Keratinocyte (primary cell): Measurements from ENCODE around the gene KLK15. TPM values are rescaled to one million over a fixed set of nuclear protein-coding genes. Genes with fewer than 3 reads are reported as not detected.

Experiments used
- DNase-seq: peaks from one replicate; pipeline ENCODE4 v3.0.0-alpha.2; 2011; ENCODE audit warnings: low read depth, missing footprints, low spot score
- FAIRE-seq: peaks from 2 replicates; lab custom pipeline; 2011; peaks lifted over from hg19 to GRCh38; lab: Jason Lieb, UNC
- H2AFZ ChIP-seq: 2 replicates; pipeline ENCODE4 v1.6.0; 2012; ENCODE audit warnings: low read length, control low read depth, inconsistent platforms; ENCODE audit not compliant: control insufficient read depth
- H3K27ac ChIP-seq: 2 replicates; pipeline ENCODE4 v1.5.1; 2011; ENCODE audit warnings: low read length; ENCODE audit not compliant: control insufficient read depth, insufficient read depth
- H3K27me3 ChIP-seq: 3 replicates; pipeline ENCODE4 v1.6.0; 2011; ENCODE audit warnings: low read length; ENCODE audit not compliant: control insufficient read depth, insufficient read depth; ENCODE audit errors: extremely low read depth
- H3K36me3 ChIP-seq, 2 experiments: 2 replicates in 1 of 2; 3 replicates in 1 of 2; pipeline ENCODE4 v1.5.1; 2011; ENCODE audit warnings: low read length in 2 of 2, mild to moderate bottlenecking in 1 of 2; ENCODE audit not compliant: control insufficient read depth in 2 of 2, insufficient read depth in 2 of 2; ENCODE audit errors: extremely low read depth in 1 of 2
- H3K4me1 ChIP-seq: 3 replicates; pipeline ENCODE4 v1.5.1; 2011; ENCODE audit warnings: low read length; ENCODE audit not compliant: control insufficient read depth, insufficient read depth; ENCODE audit errors: extremely low read depth
- H3K4me2 ChIP-seq: 3 replicates; pipeline ENCODE4 v1.6.0; 2011; ENCODE audit warnings: low read depth, low read length; ENCODE audit not compliant: control insufficient read depth, insufficient read depth; ENCODE audit errors: extremely low read depth
- H3K4me3 ChIP-seq, 3 experiments: fragments of 200-600 bp in 1 of 3; sonication (generic) in 1 of 3; 2 replicates in 2 of 3; 3 replicates in 1 of 3; pipeline ENCODE4 v1.5.1; 2011 to 2016; ENCODE audit warnings: low read length in 3 of 3, mild to moderate bottlenecking in 3 of 3, control low read depth in 2 of 3, inconsistent platforms in 1 of 3, low read depth in 1 of 3, mixed read lengths in 1 of 3, mixed run types in 1 of 3, moderate library complexity in 1 of 3; ENCODE audit not compliant: control insufficient read depth in 2 of 3, insufficient read depth in 2 of 3; ENCODE audit errors: extremely low read depth in 1 of 3
- H3K79me2 ChIP-seq: 2 replicates; pipeline ENCODE4 v1.6.0; 2012; ENCODE audit warnings: low read length; ENCODE audit not compliant: control insufficient read depth, insufficient read depth
- H3K9ac ChIP-seq: 3 replicates; pipeline ENCODE4 v1.6.0; 2011; ENCODE audit warnings: low read length; ENCODE audit not compliant: control insufficient read depth, insufficient read depth; ENCODE audit errors: extremely low read depth
- H3K9me1 ChIP-seq: 3 replicates; pipeline ENCODE4 v1.6.0; 2011; ENCODE audit warnings: low read length; ENCODE audit not compliant: control insufficient read depth, insufficient read depth; ENCODE audit errors: extremely low read depth
- H3K9me3 ChIP-seq: 2 replicates; pipeline ENCODE4 v1.5.1; 2012; ENCODE audit warnings: low read depth, low read length; ENCODE audit not compliant: control insufficient read depth
- H4K20me1 ChIP-seq: 3 replicates; pipeline ENCODE4 v1.6.0; 2011; ENCODE audit warnings: low read length; ENCODE audit not compliant: control insufficient read depth, insufficient read depth; ENCODE audit errors: extremely low read depth
- CTCF ChIP-seq, 3 experiments: IDR thresholded peaks in 1 of 3; conservative IDR thresholded peaks in 1 of 3; optimal IDR thresholded peaks in 1 of 3; 2 replicates in 2 of 3; 3 replicates in 1 of 3; pipeline versions ENCODE3 to v1.5.1; 2011; ENCODE audit warnings: low read length in 3 of 3, mild to moderate bottlenecking in 3 of 3, moderate library complexity in 2 of 3, control low read depth in 1 of 3, inconsistent platforms in 1 of 3; ENCODE audit not compliant: insufficient read depth in 2 of 3; ENCODE audit errors: extremely low read depth in 1 of 3
- EZH2 ChIP-seq: IDR thresholded peaks from one replicate; pipeline ENCODE4 v1.6.1; 2012; ENCODE audit warnings: inconsistent platforms, mild to moderate bottlenecking, low read length, moderate library complexity
- dilution Hi-C: fragments of 300-500 bp; cut with MboI; formaldehyde crosslinking; loops from one replicate; pipeline ENCODE4 v1.7.0; 2020; ENCODE audit warnings: low sequenced_read_pairs; ENCODE audit not compliant: extremely low pct_ligation_motif_present
- polyA plus RNA-seq, 5 experiments: library from polyadenylated mRNA; depleted of rRNA in 3 of 5; stranded (reverse) in 3 of 5; stranded (forward) in 1 of 5; unstranded in 1 of 5; fragments of >200 nt; gene quantifications; 1 replicate in 1 of 5; 2 replicates in 3 of 5; 3 replicates in 1 of 5; pipeline versions ENCODE4 v1.2.1 to v1.2.3, GENCODE V29; 2011 to 2012; ENCODE audit warnings: missing spikeins in 2 of 5, low read depth in 1 of 5, low replicate concordance in 1 of 5

The KLK15 gene
- polyA plus RNA-seq, 1 donor (not counting 4 experiments of a cell fraction or from before 2014, with no cell fraction given), result not detected

- no peak overlapping the region for H3K9ac ChIP-seq
- FAIRE-seq (no peak), DNase-seq (no peak)
- H3K4me3 ChIP-seq, result peak overlapping the region in 1 of 3 experiments; percentile 80
- H3K4me2 ChIP-seq, result peak overlapping the region; percentile 97
- dilution Hi-C loops, result no loop called here
- H3K4me1 ChIP-seq, result peaks cover 20% of the 10 kb centered on the region
- H3K36me3 ChIP-seq, result no peaks in the 10 kb centered on the region
- no peaks in the 10 kb centered on the region for H3K9me1 ChIP-seq
- H3K27me3 ChIP-seq, result peaks cover 8% of the 10 kb centered on the region
- TF ChIP-seq CTCF (optimal IDR thresholded peaks at IDR 0.05 in 1 of 3, IDR thresholded peaks at IDR 0.05 in 1 of 3, conservative IDR thresholded peaks at IDR 0.05 in 1 of 3; ENCODE audit: extremely low read depth in 1 of 3, insufficient read depth in 2 of 3, low read length in 3 of 3), result no peak
- TF ChIP-seq EZH2, result no peak
- no peaks in the 10 kb centered on the region for H3K79me2 ChIP-seq
- no peaks in the 10 kb centered on the region for H3K9me3 ChIP-seq
- H3K27ac ChIP-seq, result no peak overlapping the region
- H4K20me1 ChIP-seq, result no peaks in the 10 kb centered on the region
- peak overlapping the region; percentile 96 for H2AFZ ChIP-seq
Observed at GRCh38 chr19:50836543-50837195, 3.3 kb upstream of the KLK15 start.

- dilution Hi-C loops, result no loop called here
- peak overlapping the region; percentile 67 for H3K9ac ChIP-seq
- H3K4me3 ChIP-seq, result peak overlapping the region; percentile 52 to 80 (median 68)
- no peaks in the 10 kb centered on the region for H3K9me3 ChIP-seq
- peak; percentile 63 for FAIRE-seq
- H4K20me1 ChIP-seq, result no peaks in the 10 kb centered on the region
- no peak overlapping the region for H3K27ac ChIP-seq
- no peak for TF ChIP-seq CTCF (optimal IDR thresholded peaks at IDR 0.05 in 1 of 3, IDR thresholded peaks at IDR 0.05 in 1 of 3, conservative IDR thresholded peaks at IDR 0.05 in 1 of 3; ENCODE audit: extremely low read depth in 1 of 3, insufficient read depth in 2 of 3, low read length in 3 of 3)
- peak overlapping the region; percentile 97 for H3K4me2 ChIP-seq
- H3K36me3 ChIP-seq, result no peaks in the 10 kb centered on the region
- H2AFZ ChIP-seq, result peak overlapping the region; percentile 96
- peaks cover 8% of the 10 kb centered on the region for H3K27me3 ChIP-seq
- no peaks in the 10 kb centered on the region for H3K79me2 ChIP-seq
- H3K9me1 ChIP-seq, result no peaks in the 10 kb centered on the region
- DNase-seq, result no peak
- peaks cover 20% of the 10 kb centered on the region for H3K4me1 ChIP-seq
Observed at GRCh38 chr19:50835785-50836542, 2.6 kb upstream of the KLK15 start.
